NB4 (cell line): ENCODE results near the gene RPS21.

Experiments
- DNase-seq: peaks from one replicate; pipeline ENCODE4 v3.0.0; 2010; ENCODE audit warnings: low read depth
- H3K4me3 ChIP-seq: one replicate; pipeline ENCODE4 v1.5.1; 2011; ENCODE audit warnings: mild to moderate bottlenecking, low read depth, low read length, moderate library complexity
- CTCF ChIP-seq: IDR thresholded peaks from one replicate; pipeline ENCODE4 v1.5.1; 2012; ENCODE audit warnings: low read depth, low read length
- MYC ChIP-seq: IDR thresholded peaks from 2 replicates; pipeline ENCODE4 v1.6.1; 2011; ENCODE audit warnings: low read depth, low read length
- POLR2A ChIP-seq: IDR thresholded peaks from 2 replicates; pipeline ENCODE4 v1.6.1; 2011; ENCODE audit warnings: mild to moderate bottlenecking; ENCODE audit not compliant: insufficient read length; ENCODE audit errors: extremely low read depth
- TF ChIP-seq, protein P1 (sequence below): IDR thresholded peaks from 2 replicates; pipeline ENCODE4 v1.6.1; 2011; ENCODE audit warnings: low read depth, low read length

RPS21 gene

DNA sequence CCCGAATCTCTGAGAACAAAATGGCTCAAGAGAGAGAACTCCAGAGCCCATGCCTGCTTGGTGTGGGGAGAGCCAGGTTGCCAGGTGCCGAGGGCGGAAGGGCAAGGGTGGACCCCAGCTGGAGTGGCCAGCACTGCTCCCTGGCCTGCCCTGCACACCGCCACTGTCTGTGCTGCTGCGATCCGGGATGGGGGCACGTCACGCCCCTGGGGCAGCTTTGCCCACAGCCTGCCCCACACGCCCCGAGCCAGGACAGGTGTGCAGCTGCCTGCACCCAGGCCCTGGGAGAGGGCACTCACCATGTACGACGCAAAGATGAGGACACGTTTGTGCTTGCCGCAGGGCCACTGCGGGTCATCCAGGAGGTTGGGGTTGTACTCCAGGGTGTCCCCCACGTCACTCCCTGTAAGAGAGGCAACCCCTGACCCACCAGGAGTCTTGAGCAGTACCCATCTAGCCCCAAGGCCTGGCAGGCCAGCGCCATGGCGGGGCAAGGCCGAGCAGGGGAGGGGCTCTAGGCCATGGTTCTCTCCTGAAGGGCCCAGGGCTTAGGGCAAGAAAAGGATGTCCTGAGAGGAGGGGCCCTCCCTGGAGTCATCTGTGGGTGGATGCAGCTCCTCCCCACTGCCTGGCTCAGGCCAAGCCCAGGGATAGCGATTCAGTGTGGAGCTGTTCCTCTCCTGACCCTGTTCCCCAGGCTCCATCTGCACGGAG is 5.9 kb downstream of the RPS21 start:
- no peak overlapping the region for H3K4me3 ChIP-seq
- no peak for DNase-seq
- TF ChIP-seq, protein P1, sequence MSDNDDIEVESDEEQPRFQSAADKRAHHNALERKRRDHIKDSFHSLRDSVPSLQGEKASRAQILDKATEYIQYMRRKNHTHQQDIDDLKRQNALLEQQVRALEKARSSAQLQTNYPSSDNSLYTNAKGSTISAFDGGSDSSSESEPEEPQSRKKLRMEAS: no peak
- no peak for TF ChIP-seq POLR2A
- no peak for TF ChIP-seq CTCF

DNA sequence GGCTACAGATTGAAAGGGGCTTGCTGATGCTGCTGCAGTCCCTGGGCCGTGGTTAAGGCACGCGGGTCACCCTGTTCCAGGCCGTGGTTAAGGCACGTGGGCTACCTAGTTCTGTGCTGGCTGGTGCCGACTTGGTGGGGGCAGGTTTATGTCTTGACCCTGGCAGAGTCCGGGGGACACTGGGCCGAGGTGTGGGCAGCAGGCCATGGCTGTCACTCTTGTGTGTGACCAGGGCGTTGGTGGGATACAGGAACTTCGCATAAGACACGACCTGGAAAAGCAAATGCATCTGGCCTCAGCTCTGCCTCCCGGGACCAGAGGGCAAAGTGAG is 6.4 kb downstream of the RPS21 start:
- DNase-seq: no peak
- TF ChIP-seq, protein P1: no peak
- TF ChIP-seq POLR2A: no peak
- no peak for TF ChIP-seq MYC
- TF ChIP-seq CTCF: no peak
- H3K4me3 ChIP-seq: no peak overlapping the region

DNA sequence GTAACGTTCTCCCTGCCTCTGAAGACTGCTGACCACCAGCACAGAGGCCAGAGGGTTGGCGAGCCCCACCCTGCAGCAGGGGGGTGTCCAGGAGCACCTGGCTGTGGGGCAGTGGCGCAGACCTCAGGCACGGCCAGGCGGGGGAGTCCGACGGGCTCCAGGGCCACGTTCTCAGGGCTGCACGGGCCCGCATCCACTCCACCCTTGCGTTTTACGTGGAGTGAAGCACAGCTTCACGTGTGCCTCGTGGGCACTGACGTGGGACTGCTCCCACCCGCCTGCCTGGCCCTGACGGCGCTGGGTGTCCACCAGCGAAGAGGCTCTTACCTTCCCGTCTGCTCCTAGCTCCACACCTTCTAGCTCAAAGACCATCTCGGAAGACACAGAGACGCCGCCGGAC is 6.9 kb downstream of the RPS21 start:
- no peak for DNase-seq
- TF ChIP-seq, protein P1: no peak
- TF ChIP-seq MYC: no peak
- TF ChIP-seq POLR2A: no peak
- no peak for TF ChIP-seq CTCF
- H3K4me3 ChIP-seq: no peak overlapping the region

GRCh38 chr20:62394248-62395245 is 7.6 kb downstream of the RPS21 start:
- no peak overlapping the region for H3K4me3 ChIP-seq
- TF ChIP-seq MYC (no peak), CTCF (no peak), POLR2A (no peak)
- TF ChIP-seq, protein P1: no peak
- DNase-seq: no peak

GRCh38 chr20:62395311-62396242 is 8.7 kb downstream of the RPS21 start:
- TF ChIP-seq CTCF (no peak), MYC (no peak), POLR2A (no peak)
- TF ChIP-seq, protein P1: no peak
- no peak for DNase-seq
- H3K4me3 ChIP-seq: no peak overlapping the region
